SK-N-MC (cell line): ENCODE measurements around the gene ABCB10.

Source experiments
- EZH2 ChIP-seq: fragments of 200-600 bp; sonication (generic); IDR thresholded peaks from one replicate; pipeline ENCODE4 v1.6.1; 2017; ENCODE audit warnings: antibody characterized with exemption
- FOXP2 ChIP-seq: optimal IDR thresholded peaks from 2 replicates; pipeline ENCODE3; 2011; ENCODE audit warnings: mild to moderate bottlenecking, moderate library complexity; ENCODE audit not compliant: insufficient read depth; ENCODE audit errors: extremely low read length, control extremely low read depth
- POLR2AphosphoS5 ChIP-seq: IDR thresholded peaks from 2 replicates; pipeline ENCODE4 v1.6.1; 2012; ENCODE audit warnings: mild to moderate bottlenecking, low read depth, low read length, borderline replicate concordance

DNA sequence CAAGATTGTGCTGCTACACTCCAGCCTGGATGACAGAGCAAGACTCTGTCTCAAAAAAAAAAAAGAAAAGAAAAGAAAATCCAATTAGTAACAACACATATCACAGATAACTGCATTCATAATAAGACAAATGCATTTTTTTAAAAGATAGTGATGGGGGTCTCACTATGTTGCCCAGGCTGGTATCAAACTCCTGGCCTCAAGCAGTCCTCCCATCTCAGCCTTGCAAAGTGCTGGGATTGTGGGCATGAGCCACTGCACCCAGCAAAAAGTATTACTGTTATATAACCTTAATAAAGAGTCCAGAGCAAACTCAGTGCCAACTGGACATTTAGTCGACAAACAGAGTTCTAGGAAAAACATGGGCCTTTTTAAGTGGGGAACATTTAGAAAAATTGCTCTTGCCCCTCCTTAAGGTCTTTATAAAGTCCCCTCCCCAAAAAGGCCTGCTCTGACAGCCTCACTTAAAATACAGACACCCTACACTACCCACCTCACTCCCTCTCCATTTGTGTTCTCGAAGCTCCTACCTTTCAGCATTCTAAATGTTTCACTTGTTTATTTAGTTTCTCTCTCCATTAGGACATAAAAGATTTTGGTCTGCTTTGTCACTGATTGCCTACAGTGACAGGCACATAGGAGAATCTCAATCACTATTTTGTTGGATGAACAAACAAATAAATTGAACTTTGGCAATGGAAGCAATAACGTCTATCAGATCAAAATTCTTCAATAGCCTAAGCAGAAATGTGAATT is 7.5 kb downstream of the ABCB10 start:
- no peak for TF ChIP-seq POLR2AphosphoS5
- no peak for TF ChIP-seq EZH2
- TF ChIP-seq FOXP2 = no peak
